Type B pancreatic cell (in vitro differentiated cells): Measurements from ENCODE around the gene DHRS9. TPM values are rescaled to one million over a fixed set of nuclear protein-coding genes. Genes with fewer than 3 reads are reported as not detected.

ENCODE experiments used
- DNase-seq: peaks from one replicate; pipeline ENCODE4 v3.0.0; 2021; ENCODE audit warnings: mixed read lengths; ENCODE audit not compliant: unreplicated experiment; ENCODE audit errors: extremely low spot score
- H3K27ac Mint-ChIP-seq: 2 replicates; pipeline ENCODE4 v1.8.0; 2021; ENCODE audit warnings: mild to moderate bottlenecking, mixed read lengths
- H3K27me3 Mint-ChIP-seq: 2 replicates; pipeline ENCODE4 v1.8.0; 2021; ENCODE audit warnings: mixed read lengths
- H3K36me3 Mint-ChIP-seq: 2 replicates; pipeline ENCODE4 v1.8.0; 2021; ENCODE audit warnings: mixed read lengths
- H3K4me1 Mint-ChIP-seq: one replicate; pipeline ENCODE4 v1.8.0; 2021; ENCODE audit warnings: mixed read lengths; ENCODE audit not compliant: unreplicated experiment
- H3K4me3 Mint-ChIP-seq: 2 replicates; pipeline ENCODE4 v1.8.0; 2021; ENCODE audit warnings: mild to moderate bottlenecking, mixed read lengths
- H3K9me3 Mint-ChIP-seq: 2 replicates; pipeline ENCODE4 v1.8.0; 2021; ENCODE audit warnings: mixed read lengths
- total RNA-seq: library from RNA; stranded (reverse); gene quantifications from 2 replicates; pipeline ENCODE4 v1.2.1, GENCODE V29; 2021; ENCODE audit warnings: low replicate concordance
- TF ChIP-seq, protein P1 (sequence below): fragments of 200-600 bp; sonication (generic); conservative IDR thresholded peaks from 2 replicates; pipeline ENCODE4 v1.5.0; 2021; ENCODE audit warnings: antibody characterized with exemption, mild to moderate bottlenecking

Gene DHRS9
- total RNA-seq, 1 donor from 2014 or later: 0.75 TPM

GRCh38 chr2:169105476-169105875, 36.1 kb downstream of the DHRS9 start:
- Mint-ChIP-seq H3K27ac (no peak overlapping the region), H3K9me3 (no peaks in the 10 kb centered on the region), H3K4me3 (no peak overlapping the region), H3K27me3 (peaks cover 34% of the 10 kb centered on the region), H3K4me1 (peaks cover 5% of the 10 kb centered on the region), H3K36me3 (no peaks in the 10 kb centered on the region)
- DNase-seq: no peak
- TF ChIP-seq, protein P1, sequence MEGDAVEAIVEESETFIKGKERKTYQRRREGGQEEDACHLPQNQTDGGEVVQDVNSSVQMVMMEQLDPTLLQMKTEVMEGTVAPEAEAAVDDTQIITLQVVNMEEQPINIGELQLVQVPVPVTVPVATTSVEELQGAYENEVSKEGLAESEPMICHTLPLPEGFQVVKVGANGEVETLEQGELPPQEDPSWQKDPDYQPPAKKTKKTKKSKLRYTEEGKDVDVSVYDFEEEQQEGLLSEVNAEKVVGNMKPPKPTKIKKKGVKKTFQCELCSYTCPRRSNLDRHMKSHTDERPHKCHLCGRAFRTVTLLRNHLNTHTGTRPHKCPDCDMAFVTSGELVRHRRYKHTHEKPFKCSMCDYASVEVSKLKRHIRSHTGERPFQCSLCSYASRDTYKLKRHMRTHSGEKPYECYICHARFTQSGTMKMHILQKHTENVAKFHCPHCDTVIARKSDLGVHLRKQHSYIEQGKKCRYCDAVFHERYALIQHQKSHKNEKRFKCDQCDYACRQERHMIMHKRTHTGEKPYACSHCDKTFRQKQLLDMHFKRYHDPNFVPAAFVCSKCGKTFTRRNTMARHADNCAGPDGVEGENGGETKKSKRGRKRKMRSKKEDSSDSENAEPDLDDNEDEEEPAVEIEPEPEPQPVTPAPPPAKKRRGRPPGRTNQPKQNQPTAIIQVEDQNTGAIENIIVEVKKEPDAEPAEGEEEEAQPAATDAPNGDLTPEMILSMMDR: no peak

DNA sequence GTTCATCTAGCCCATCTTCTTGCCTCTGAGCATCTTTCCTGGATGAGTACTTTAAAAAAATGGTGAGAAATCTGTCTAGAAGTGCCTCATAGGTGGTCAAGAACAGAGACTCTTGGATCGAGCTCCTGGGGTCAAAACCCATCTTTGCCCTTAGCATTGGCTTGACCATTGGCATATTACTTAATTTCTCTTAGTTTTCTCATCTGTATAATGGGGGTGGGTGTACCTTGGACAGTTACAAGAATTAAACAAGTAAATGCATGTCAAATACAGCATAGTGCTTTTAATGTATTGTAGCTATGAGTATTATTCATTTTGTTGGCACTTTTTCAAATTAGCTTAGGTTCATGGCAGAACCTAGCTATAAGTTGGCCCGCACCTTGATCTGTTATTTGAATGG, 36.8 kb downstream of the DHRS9 start:
- TF ChIP-seq, protein P1: no peak
- no peak for DNase-seq
- Mint-ChIP-seq H3K9me3 (no peaks in the 10 kb centered on the region), H3K27me3 (peaks cover 36% of the 10 kb centered on the region), H3K4me3 (no peak overlapping the region), H3K36me3 (no peaks in the 10 kb centered on the region), H3K27ac (no peak overlapping the region), H3K4me1 (peaks cover 5% of the 10 kb centered on the region)

DNA sequence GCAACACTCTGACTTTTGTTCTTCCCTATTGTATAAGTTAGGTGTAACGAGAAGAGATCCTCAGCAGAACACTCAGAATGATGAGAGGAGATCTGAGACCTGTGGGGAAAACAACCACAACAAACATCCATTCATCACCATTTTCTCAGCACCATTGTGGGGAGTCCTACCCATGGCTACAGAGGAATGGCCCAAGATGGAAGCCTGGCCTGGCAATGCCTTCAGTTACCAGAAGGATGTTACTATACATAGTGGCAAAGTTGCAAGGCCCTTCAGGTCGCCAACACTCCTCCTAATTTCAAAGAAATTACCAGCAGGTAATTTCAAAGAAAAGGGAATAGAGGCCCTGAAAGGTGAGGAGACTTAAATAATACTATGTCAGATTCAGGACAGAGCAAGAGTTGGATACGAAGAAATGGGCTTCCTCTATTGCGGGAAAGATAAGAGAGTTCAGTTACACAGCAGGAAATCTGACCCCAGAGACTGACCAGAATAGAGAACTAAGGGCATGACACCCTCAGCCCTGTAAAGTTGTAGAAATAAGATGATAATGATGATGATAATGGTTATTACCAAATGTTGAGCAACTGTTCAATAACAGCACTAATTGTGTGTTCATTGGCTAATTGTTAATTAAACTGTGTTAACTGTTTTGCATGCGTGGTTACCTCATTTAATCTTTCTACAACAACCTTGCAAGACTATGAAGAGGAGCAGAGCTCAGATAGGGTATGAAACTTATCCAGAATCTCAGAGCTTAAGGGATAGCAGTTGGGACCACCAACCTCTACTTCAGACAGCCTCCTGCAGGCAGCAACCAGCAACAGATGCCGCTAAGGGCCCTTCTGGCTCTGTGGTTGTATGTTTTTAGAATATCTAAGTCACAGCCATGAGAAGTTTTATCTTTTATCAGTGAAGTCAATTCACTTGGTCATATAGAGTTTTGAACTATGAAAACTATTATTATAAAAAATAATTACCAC, 37.5 kb downstream of the DHRS9 start:
- no peak overlapping the region for H3K4me3 Mint-ChIP-seq
- no peak for DNase-seq
- no peaks in the 10 kb centered on the region for H3K9me3 Mint-ChIP-seq
- H3K36me3 Mint-ChIP-seq: no peaks in the 10 kb centered on the region
- H3K27me3 Mint-ChIP-seq: peaks cover 40% of the 10 kb centered on the region
- peaks cover 5% of the 10 kb centered on the region for H3K4me1 Mint-ChIP-seq
- no peak overlapping the region for H3K27ac Mint-ChIP-seq
- TF ChIP-seq, protein P1: no peak

DNA sequence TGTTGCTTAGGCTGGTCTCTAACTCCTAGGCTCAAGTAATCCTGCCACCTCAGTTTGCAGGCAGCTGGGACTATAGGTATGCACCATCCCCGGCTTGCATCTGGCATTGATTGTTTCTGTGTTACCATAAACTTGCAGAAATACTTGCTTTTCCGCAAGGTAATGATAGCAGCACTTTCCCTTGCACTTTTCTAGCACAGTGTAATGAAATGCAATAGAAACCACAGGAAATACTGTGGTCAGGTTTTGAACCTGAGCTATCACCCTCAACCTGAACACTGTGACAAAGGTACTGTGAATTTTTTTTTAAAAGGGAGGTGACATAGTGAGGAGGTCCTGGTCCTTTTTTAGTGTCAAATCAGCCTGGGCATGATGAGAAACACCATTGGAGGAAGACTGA, 38.3 kb downstream of the DHRS9 start:
- H3K27me3 Mint-ChIP-seq: peaks cover 38% of the 10 kb centered on the region
- TF ChIP-seq, protein P1: no peak
- H3K27ac Mint-ChIP-seq: no peak overlapping the region
- no peaks in the 10 kb centered on the region for H3K9me3 Mint-ChIP-seq
- H3K4me3 Mint-ChIP-seq: no peak overlapping the region
- H3K4me1 Mint-ChIP-seq: peaks cover 5% of the 10 kb centered on the region
- DNase-seq: no peak
- H3K36me3 Mint-ChIP-seq: no peaks in the 10 kb centered on the region

- no peak overlapping the region for H3K27ac Mint-ChIP-seq
- DNase-seq: no peak
- no peaks in the 10 kb centered on the region for H3K36me3 Mint-ChIP-seq
- TF ChIP-seq, protein P1: no peak
- no peak overlapping the region for H3K4me3 Mint-ChIP-seq
- H3K4me1 Mint-ChIP-seq: peaks cover 5% of the 10 kb centered on the region
- no peaks in the 10 kb centered on the region for H3K9me3 Mint-ChIP-seq
- peaks cover 35% of the 10 kb centered on the region for H3K27me3 Mint-ChIP-seq
These were observed 38.9 kb downstream of the DHRS9 start for GRCh38 chr2:169108099-169108884.
